ENCODE results near the gene HOXD12. TPM values are rescaled to one million over a fixed set of nuclear protein-coding genes. Genes with fewer than 3 reads are reported as not detected.

Gene HOXD12
- total RNA-seq: not detected
- polyA plus RNA-seq: not detected
- long read RNA-seq, donor 1: 0 reads
- long read RNA-seq, donor 2: 0 reads

DNA sequence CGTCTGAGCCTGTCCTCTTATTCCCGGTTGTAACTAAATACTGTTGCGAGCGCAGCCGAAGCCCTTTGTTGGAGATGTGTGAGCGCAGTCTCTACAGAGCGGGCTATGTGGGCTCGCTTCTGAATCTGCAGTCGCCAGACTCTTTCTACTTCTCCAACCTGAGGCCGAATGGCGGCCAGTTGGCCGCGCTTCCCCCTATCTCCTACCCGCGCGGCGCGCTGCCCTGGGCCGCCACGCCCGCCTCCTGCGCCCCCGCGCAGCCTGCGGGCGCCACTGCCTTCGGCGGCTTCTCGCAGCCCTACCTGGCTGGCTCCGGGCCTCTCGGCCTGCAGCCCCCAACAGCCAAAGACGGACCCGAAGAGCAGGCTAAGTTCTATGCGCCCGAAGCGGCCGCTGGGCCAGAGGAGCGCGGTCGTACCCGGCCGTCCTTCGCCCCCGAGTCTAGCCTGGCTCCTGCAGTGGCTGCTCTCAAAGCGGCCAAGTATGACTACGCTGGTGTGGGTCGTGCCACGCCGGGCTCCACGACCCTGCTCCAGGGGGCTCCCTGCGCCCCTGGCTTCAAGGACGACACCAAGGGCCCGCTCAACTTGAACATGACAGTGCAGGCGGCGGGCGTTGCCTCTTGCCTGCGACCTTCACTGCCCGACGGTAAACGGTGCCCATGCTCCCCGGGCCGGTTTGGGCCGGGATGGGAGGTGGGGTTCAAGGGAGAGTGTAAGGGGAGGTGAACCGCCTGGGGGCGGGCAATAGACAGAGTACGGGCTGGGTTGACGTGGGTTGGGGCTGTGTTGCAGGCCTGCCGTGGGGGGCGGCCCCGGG is at the start of gene HOXD12:
TSS of gene HOXD12 (plus strand) at position 68 of the 819 bp plus-strand sequence. CDS start at position 75, 7 bp downstream.
- peak within 1 kb of the TSS; percentile 3 for H3K4me3 ChIP-seq
- H3K36me3 ChIP-seq (ENCODE audit: insufficient read depth in 1 of 2, low read depth in 1 of 2): no peaks in the 10 kb centered on the region
- H3K4me1 ChIP-seq: peaks cover 27% of the 10 kb centered on the region
- 5 to 7% (median 5%) methylated on average over 68 to 70 of the region's 70 CpGs for WGBS, 3 donors
- no peak for ATAC-seq
- intact Hi-C loops (cut with DNase I): loop anchor here (5.0 to 10.0 kb wide), 2 partner anchors 845 to 848 kb away; no protein-coding TSS in a partner anchor
- no peak for TF ChIP-seq CTCF (IDR thresholded peaks at IDR 0.05)
- DNase-seq: no peak
- H3K27ac ChIP-seq: no peak within 1 kb of the TSS
- no peaks in the 10 kb centered on the region for H3K9me3 ChIP-seq
- peaks cover 5 to 100% (median 69%) of the 10 kb centered on the region in 3 donors for H3K27me3 ChIP-seq (ENCODE audit: insufficient read depth in 3 of 3, low read length in 2 of 3)

DNA sequence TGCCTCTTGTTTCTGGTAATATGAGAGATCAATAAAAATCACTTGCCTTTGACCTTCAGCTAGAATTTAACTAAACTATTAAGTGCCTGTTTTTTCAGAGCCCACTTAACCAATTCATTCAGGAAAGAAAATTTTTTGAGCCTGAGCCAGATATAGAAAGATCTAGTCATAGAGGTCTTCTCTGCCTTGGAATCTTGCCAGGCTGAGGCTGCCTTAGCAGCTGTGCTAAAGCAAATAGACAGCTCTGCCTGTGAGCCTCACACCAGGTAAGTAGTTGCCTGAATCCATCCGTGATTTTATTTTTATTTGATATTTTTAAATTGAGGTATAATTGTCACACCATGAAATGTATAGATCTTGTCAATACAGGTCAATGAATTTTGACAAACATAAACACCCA is 43.2 kb upstream of the HOXD12 start:
- H3K4me3 ChIP-seq: no peak overlapping the region
- no peaks in the 10 kb centered on the region for H3K4me1 ChIP-seq
- H3K36me3 ChIP-seq (ENCODE audit: insufficient read depth in 1 of 2, low read depth in 1 of 2): no peaks in the 10 kb centered on the region
- no peak for TF ChIP-seq CTCF (IDR thresholded peaks at IDR 0.05)
- intact Hi-C loops (cut with DNase I): no loop called here
- 25 to 33% (median 31%) methylated on average over 1 of the region's 1 CpG for WGBS, 3 donors
- no peak overlapping the region for H3K27ac ChIP-seq
- no peak for DNase-seq
- H3K9me3 ChIP-seq: no peaks in the 10 kb centered on the region
- peaks cover 0 to 20% (median 0%) of the 10 kb centered on the region in 3 donors for H3K27me3 ChIP-seq (ENCODE audit: insufficient read depth in 3 of 3, low read length in 2 of 3)
- ATAC-seq: no peak

DNA sequence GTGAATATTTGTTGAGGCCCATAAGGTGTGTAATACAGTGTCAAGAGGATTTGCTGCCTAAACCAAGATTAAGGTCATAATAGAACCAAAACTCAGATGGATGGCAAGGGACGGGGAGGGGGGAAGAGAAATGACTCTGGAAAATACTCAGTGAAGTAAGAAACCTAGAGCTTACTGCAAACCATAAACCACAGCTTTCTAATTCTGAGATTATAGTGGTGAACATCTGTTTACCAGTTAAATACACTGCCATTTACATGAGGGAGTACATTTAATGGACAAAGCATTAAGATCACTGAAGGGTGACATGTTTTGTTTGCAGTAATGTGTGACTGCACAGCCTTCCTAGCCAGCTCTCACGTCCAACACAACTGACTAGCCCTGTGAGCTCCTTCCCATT is 35.6 kb upstream of the HOXD12 start:
- TF ChIP-seq CTCF (IDR thresholded peaks at IDR 0.05): no peak
- Histone ChIP-seq H3K4me1 (peaks cover 17% of the 10 kb centered on the region), H3K36me3 (ENCODE audit: insufficient read depth in 1 of 2, low read depth in 1 of 2) (no peaks in the 10 kb centered on the region), H3K4me3 (no peak overlapping the region), H3K27me3 (ENCODE audit: insufficient read depth in 3 of 3, low read length in 2 of 3) (peaks cover 2 to 62% (median 16%) of the 10 kb centered on the region in 3 donors), H3K27ac (no peak overlapping the region), H3K9me3 (no peaks in the 10 kb centered on the region)
- ATAC-seq: no peak
- 56 to 64% (median 59%) methylated on average over 2 of the region's 2 CpGs for WGBS, 3 donors
- intact Hi-C loops (cut with DNase I): no loop called here
- DNase-seq: no peak

GRCh38 chr2:176066645-176067588 is 32.7 kb upstream of the HOXD12 start:
- intact Hi-C loops (cut with DNase I): no loop called here
- H3K27me3 ChIP-seq (ENCODE audit: insufficient read depth in 3 of 3, low read length in 2 of 3): peaks cover 0 to 76% (median 28%) of the 10 kb centered on the region in 3 donors
- no peak for TF ChIP-seq CTCF (IDR thresholded peaks at IDR 0.05)

More at GRCh38 chr2:176066645-176067588, 32.7 kb upstream of the HOXD12 start:
- ATAC-seq (peak in 3 of 4 donors; percentile 40 to 67 (median 64)), DNase-seq (no peak)
- H3K27ac ChIP-seq: no peak overlapping the region
- peaks cover 17% of the 10 kb centered on the region for H3K4me1 ChIP-seq
- H3K4me3 ChIP-seq: peak overlapping the region; percentile 61
- 17 to 21% (median 19%) methylated on average over 56 of the region's 56 CpGs for WGBS, 3 donors
- no peaks in the 10 kb centered on the region for H3K36me3 ChIP-seq (ENCODE audit: insufficient read depth in 1 of 2, low read depth in 1 of 2)
- no peaks in the 10 kb centered on the region for H3K9me3 ChIP-seq
